SKM-1 treated with dmso at 0.1 percent for 144 hours (cell line): Measurements from ENCODE around the gene CNOT6.
"Not testable (repeated sequence)": the region's sequence is repeated elsewhere in the genome, so short reads cannot be mapped to it uniquely, and the experiment has no call there.

ENCODE experiments used
- DNase-seq: peaks from one replicate; lab custom pipeline; 2025; ENCODE audit not compliant: unreplicated experiment; lab: John Stamatoyannopoulos, UW

CNOT6 gene

GRCh38 chr5:180515974-180516373, 21.8 kb downstream of the CNOT6 start:
- DNase-seq = not testable (repeated sequence)

- no peak for DNase-seq
Observed at GRCh38 chr5:180516440-180516839, 22.3 kb downstream of the CNOT6 start.

DNA sequence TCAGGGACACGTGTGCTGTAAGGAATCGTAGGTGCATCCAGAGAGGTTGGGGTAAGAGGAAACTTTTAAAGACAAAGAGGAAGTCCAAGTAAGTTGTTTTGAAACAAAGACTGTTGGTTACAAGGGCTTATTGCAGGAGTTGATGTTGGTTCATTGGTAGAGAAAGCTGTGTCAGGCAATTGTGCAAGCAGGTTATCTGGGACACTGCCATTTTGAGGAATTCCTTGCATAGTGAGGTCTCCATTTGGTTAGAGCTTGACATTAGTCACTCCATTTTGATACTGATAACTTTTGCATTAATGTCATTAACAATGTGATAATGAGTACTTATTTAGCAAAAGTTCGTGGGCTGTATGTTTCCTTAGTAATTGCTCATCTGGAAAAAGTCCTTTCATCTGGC, 24.9 kb downstream of the CNOT6 start:
- DNase-seq = peak; percentile 94

GRCh38 chr5:180521101-180521500, 26.9 kb downstream of the CNOT6 start:
- DNase-seq = no peak

DNA sequence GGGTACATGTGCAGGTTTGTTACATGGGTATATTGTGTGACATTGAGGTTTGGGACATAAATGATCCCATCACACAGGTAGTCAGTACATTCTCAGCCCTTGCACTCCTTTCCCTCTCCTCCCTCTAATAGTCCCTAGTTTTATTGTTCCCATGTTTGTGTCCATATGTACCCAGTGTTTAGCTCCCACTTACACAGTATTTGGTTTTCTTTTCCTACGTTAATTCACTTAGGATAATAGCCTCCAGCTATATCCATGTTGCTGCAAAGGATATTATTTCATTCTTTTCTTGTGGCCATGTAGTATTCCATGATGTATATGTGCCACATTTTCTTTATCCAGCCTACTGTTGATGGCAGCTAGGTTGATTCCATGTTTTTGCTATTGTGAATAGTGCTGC, 27.4 kb downstream of the CNOT6 start:
- no peak for DNase-seq

GRCh38 chr5:180522330-180522729, 28.2 kb downstream of the CNOT6 start:
- DNase-seq = no peak

DNA sequence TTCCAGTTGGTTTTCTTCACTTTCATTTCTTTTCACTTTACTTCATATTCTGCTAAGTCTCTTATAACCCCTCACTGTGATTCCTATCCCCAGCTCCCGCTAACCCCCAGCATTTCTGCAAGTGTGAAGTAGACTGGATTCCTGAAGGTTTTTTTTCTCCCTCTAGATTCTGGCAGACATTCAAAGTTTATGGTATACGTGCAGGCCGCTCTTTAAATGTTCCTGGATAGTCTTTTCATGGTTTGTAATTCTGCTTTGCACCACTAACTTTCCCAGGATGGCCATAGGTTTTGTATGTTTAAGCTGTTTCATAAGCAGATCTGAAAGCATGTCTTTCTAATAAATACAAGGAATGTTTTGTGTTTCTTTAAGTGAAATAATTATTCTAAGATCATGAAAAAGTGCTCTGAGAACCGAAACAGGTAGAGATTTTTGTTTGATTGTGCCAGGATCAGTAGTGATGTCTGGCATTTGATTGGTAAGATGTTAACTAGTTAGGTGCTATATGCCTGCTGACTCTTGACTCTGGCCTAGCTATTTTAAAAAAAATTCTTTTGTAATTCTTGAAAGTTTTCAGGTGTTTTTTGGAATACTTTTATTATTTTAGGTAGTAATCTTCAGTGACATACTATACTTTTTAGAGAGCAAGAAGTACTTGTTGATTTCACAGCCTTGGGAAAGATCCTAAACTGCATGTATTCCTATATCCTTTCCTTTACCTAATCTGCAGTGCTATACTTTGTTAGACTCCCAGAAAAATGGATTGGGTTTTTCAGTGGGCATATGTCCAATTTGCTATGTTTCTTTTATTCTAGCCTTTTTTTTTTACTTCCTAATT, 29.7 kb downstream of the CNOT6 start:
- no peak for DNase-seq

DNA sequence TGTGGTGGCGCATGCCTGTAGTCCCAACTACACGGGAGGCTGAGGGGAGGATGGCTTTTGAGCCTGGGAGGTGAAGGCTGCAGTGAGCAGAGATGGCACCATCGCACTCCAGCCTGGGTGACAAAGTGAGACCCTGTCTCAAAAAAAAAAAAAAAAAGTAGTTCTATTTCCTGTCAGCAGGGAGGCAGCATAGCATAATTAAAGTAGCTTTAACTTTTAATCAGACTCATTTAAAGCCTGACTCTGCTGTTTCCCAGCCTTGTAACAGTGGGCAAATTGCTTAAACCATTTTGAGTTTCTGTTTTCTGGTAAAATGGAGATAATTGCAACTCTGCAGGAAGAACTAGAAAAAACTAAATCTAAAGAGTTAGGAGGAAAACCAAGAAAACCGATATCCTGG, 31.2 kb downstream of the CNOT6 start:
- no peak for DNase-seq

DNA sequence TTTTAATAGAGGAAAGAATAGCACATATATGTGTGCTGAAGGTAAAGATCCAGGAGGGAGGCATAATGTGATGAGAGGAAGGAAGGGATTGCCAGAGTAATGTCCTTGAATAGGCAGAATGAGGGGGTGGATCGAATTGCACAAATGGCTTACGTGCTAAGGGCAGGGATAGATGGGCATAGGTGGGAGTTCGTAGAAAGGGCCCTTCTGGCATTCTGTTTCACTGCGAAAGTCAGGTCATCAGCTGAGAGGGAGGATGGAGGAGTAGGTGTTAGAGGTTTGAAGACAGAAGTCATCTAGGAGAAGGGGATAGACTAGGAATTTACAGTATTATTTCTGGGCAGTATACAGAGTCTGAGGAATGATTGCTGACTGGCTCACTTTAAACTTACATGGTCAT, 32.1 kb downstream of the CNOT6 start:
- DNase-seq = no peak

DNA sequence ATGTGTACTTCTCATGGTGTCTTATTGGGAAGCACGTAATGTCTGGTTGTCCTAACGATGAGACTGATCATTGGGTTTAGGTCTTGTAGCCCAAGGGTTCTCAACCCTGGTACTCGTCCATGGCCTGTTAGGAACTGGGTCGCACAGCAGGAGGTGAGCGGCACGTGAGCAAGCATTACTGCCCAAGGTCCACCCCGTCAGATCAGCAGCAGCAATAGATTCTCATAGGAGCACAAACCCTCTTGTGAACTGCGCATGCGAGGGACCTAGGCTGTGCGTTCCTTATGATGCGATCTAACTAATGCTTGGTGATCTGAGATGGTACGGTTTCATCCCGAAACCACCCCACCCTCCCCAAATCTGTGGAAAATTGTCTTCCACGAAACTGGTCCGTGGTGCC, 33.5 kb downstream of the CNOT6 start:
- DNase-seq = no peak

DNA sequence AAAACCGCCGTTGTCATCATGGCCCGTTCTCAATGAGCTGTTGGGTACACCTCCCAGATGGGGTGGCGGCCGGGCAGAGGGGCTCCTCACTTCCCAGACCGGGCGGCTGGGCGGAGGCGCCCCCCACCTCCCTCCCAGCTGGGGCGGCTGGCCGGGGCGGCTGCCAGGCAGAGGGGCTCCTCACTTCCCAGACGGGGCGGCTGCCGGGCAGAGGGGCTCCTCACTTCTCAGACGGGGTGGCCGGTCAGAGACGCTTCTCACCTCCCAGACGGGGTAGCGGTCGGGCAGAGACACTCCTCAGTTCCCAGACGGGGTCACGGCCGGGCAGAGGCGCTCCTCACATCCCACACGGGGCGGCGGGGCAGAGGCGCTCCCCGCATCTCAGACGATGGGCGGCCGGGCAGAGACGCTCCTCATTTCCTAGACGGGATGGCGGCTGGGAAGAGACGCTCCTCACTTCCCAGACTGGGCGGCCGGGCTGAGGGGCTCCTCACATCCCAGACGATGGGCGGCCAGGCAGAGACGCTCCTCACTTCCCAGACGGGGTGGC, 36.9 kb downstream of the CNOT6 start:
- DNase-seq = not testable (repeated sequence)

DNA sequence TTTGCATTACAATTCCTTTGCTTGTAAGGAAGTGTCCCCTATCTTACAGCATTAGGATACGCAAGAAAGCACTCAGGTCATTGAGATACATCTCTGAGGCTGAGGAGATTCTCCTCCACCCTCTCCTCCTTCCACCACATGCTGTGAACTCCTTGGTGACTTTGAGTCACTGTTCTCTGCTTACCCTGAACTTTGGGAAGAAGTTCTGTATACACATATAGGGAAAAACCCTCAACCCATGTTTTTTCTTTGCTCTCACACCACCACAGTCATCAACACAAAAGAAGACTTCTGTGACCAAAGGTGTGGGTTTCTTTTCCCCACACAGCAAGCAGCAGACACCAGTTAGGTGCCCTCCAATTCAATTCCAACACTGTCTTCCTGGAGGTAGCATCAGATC, 38.1 kb downstream of the CNOT6 start:
- no peak for DNase-seq

DNA sequence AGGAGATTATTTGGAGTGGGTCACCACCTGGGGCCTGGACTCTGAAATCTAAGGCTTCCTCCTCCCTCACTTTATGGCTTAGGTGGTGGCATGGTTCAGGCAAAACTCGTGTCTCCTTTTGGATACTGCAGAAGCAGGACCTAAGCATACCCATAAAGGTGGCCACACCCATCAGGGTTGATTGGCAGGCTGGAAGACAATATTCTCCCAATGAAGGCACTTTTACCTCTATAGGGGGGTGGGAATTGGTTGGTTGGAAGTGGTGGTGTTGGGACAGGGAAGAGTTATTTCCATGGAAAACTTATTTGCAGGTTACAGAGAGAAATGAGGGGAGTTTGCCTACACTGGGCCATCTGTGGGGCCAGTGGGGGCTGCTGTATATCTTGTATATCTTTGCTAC, 39.7 kb downstream of the CNOT6 start:
- no peak for DNase-seq

DNA sequence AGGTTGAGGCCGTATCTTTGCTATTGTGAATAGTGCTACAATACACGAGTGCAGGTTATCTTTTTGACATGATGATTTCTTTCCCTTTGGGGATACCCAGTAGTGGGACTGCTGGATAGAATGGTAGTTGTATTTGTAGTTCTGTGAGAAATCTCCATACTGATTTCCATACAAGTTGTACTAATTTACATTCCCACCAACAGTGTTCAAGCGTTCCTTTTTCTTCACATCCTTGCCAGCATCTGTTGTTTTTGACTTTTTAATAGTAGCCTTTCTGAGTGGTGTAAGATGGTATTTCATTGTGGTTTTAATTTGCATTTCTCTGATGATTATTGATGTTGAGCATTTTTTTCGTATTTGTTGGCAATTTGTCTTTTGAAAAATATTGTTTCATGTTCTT, 41.4 kb downstream of the CNOT6 start:
- no peak for DNase-seq

- no peak for DNase-seq
Observed at GRCh38 chr5:180540050-180540694, 46.0 kb downstream of the CNOT6 start.

- no peak for DNase-seq
Observed at GRCh38 chr5:180541710-180542109, 47.5 kb downstream of the CNOT6 start.

- no peak for DNase-seq
Observed at GRCh38 chr5:180545248-180545647, 51.1 kb downstream of the CNOT6 start.

DNA sequence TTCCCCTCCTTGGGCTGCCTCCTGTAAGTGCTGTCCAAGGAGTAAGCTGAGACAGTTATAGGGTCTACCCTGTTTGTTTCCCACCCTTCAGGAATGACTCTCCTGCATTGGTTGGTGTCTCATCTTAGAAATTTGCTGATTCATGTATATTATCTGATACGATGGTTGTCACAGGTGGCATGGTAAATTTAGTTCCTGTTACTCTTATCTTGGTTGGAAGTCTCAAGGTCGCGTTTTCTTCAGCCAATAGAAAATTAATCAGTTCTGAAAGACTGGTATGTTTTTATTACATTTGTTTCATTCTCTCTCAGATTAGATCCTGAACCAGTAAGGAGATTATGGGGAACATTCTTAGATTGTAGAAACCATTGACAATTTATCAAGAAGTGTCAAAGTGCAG, 54.4 kb downstream of the CNOT6 start:
- no peak for DNase-seq

- DNase-seq = no peak
Observed at GRCh38 chr5:180553530-180553929, 59.4 kb downstream of the CNOT6 start.

GRCh38 chr5:180555168-180555921, 61.2 kb downstream of the CNOT6 start:
- no peak for DNase-seq

- DNase-seq = no peak
Observed at GRCh38 chr5:180557217-180557809, 63.1 kb downstream of the CNOT6 start.
